Gastrocnemius medialis (tissue), 4 donors: ENCODE results near the gene SETD3.

Experiments
- POLR2A ChIP-seq, 2 donors: fragments of 450-650 bp; IDR thresholded peaks; one replicate each; pipeline ENCODE4 v1.6.1; 2017; ENCODE audit warnings: antibody characterized with exemption in 2 of 2, mild to moderate bottlenecking in 2 of 2, moderate library complexity in 2 of 2
- TF ChIP-seq, protein P1 (sequence below), 5 experiments: fragments of 450-650 bp in 3 of 5; fragments of 200-600 bp in 2 of 5; sonication (generic) in 2 of 5; IDR thresholded peaks in 4 of 5; conservative IDR thresholded peaks in 1 of 5; 1 replicate in 4 of 5; 2 replicates in 1 of 5; pipeline ENCODE4 v1.5.1; 2016 to 2019; ENCODE audit warnings: antibody characterized with exemption in 5 of 5, mild to moderate bottlenecking in 3 of 5, moderate library complexity in 3 of 5

DNA sequence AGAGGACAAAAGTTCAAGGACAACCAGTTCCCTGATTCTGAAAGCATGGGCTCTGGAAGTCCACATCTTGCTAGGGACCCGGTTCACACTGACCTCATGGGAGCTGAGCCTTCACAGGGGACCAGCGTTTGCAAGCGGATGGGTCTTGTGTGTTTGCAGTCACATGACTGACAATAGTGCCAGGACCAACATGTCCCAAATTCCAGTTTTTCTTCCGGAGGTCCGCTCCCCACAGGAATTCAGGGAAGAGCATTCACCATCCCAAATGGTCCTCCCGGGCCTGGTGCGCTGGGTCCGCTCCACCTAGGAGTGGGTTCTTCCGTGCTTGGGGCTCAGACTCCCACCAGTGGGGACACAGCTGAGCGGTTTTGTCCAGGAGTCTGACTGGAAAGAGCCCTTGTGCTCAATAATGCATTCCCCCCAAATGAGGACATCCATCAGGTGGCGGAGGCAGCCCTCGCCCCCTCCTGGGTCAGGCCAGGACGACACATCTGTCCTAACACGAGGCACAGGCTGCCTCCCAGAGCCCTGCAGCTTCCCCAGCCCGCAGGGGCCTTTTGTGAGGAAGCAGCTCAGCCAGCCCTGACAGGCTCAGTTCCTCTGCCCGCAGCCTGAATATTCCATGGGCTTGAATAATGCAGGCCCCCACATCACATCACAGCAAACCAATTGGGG lies 116.9 kb downstream of the SETD3 start:
- no peak for TF ChIP-seq POLR2A (IDR thresholded peaks at IDR 0.05)
- TF ChIP-seq, protein P1, sequence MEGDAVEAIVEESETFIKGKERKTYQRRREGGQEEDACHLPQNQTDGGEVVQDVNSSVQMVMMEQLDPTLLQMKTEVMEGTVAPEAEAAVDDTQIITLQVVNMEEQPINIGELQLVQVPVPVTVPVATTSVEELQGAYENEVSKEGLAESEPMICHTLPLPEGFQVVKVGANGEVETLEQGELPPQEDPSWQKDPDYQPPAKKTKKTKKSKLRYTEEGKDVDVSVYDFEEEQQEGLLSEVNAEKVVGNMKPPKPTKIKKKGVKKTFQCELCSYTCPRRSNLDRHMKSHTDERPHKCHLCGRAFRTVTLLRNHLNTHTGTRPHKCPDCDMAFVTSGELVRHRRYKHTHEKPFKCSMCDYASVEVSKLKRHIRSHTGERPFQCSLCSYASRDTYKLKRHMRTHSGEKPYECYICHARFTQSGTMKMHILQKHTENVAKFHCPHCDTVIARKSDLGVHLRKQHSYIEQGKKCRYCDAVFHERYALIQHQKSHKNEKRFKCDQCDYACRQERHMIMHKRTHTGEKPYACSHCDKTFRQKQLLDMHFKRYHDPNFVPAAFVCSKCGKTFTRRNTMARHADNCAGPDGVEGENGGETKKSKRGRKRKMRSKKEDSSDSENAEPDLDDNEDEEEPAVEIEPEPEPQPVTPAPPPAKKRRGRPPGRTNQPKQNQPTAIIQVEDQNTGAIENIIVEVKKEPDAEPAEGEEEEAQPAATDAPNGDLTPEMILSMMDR (IDR thresholded peaks at IDR 0.05 in 4 of 5, conservative IDR thresholded peaks at IDR 0.05 in 1 of 5) = no peak
